B cell (primary cell): ENCODE data around the gene AREL1. TPM values are rescaled to one million over a fixed set of nuclear protein-coding genes. Genes with fewer than 3 reads are reported as not detected.

Experiments used
- ATAC-seq: fragments of 200-7000 bp; cut with Tn5 transposase; one replicate; pipeline ENCODE4 v1.10.0; 2021; ENCODE audit warnings: low read depth, mild to moderate bottlenecking, moderate number of reproducible peaks, moderate library complexity
- CTCF ChIA-PET: fragments of 350-600 bp; sonication (Branson Sonifier 250); formaldehyde crosslinking; loops from one replicate; lab custom pipeline; 2021; ENCODE audit warnings: antibody characterized with exemption, inconsistent platforms; lab: Charles Lee
- POLR2A ChIA-PET: fragments of 350-600 bp; sonication (Branson Sonifier 250); formaldehyde crosslinking; loops from one replicate; lab custom pipeline; 2021; ENCODE audit warnings: antibody characterized with exemption; lab: Charles Lee
- DNase-seq: peaks from one replicate; pipeline ENCODE4 v3.0.0; 2013
- H2AFZ ChIP-seq: 2 replicates; pipeline ENCODE4 v1.6.1; 2012; ENCODE audit warnings: mild to moderate bottlenecking, low read depth, low read length; ENCODE audit not compliant: insufficient read depth, poor library complexity, severe bottlenecking
- H3K27ac ChIP-seq, 2 donors: 1 replicate in 1 of 2; 2 replicates in 1 of 2; pipeline ENCODE4 v1.5.1; 2012 to 2013; ENCODE audit warnings: low read length in 2 of 2, mild to moderate bottlenecking in 2 of 2, moderate library complexity in 1 of 2
- H3K27me3 ChIP-seq, 4 experiments: fragments of 200-600 bp in 1 of 4; sonication (generic) in 1 of 4; replicated peaks in 1 of 4; 1 replicate in 2 of 4; 2 replicates in 2 of 4; pipeline versions ENCODE4 v1.6.1 to v1.7.0; 2013 to 2016; ENCODE audit warnings: low read length in 3 of 4, mild to moderate bottlenecking in 2 of 4, mixed read lengths in 1 of 4, moderate library complexity in 1 of 4; ENCODE audit not compliant: insufficient read depth in 4 of 4, control insufficient read depth in 3 of 4; ENCODE audit errors: control extremely low read depth in 1 of 4
- H3K36me3 ChIP-seq, 2 experiments: replicated peaks in 1 of 2; 1 replicate in 1 of 2; 2 replicates in 1 of 2; pipeline versions ENCODE4 v1.6.1 to v1.7.1; 2013; ENCODE audit warnings: low read length in 1 of 2; ENCODE audit not compliant: insufficient read depth in 2 of 2, control insufficient read depth in 1 of 2; ENCODE audit errors: control extremely low read depth in 1 of 2, extremely low read depth in 1 of 2
- H3K4me1 ChIP-seq, 2 donors: fragments of 200-600 bp in 1 of 2; sonication (generic) in 1 of 2; 1 replicate in 1 of 2; 2 replicates in 1 of 2; pipeline versions ENCODE4 v1.5.1 to v1.6.1; 2013 to 2017; ENCODE audit warnings: low read length in 2 of 2; ENCODE audit not compliant: control insufficient read depth in 2 of 2, insufficient read depth in 2 of 2
- H3K4me2 ChIP-seq: replicated peaks from 2 replicates; pipeline ENCODE3; 2012; ENCODE audit warnings: mild to moderate bottlenecking, low read depth, low read length; ENCODE audit not compliant: poor library complexity, severe bottlenecking
- H3K4me3 ChIP-seq, 5 experiments: fragments of 200-600 bp in 1 of 5; sonication (generic) in 1 of 5; 1 replicate in 3 of 5; 2 replicates in 2 of 5; pipeline versions ENCODE4 v1.5.1 to v1.7.0; 2011 to 2016; ENCODE audit warnings: low read length in 4 of 5, mild to moderate bottlenecking in 4 of 5, low read depth in 2 of 5, control low read depth in 1 of 5, moderate library complexity in 1 of 5; ENCODE audit not compliant: insufficient read depth in 1 of 5; ENCODE audit errors: control extremely low read depth in 1 of 5, extremely low read depth in 1 of 5
- H3K79me2 ChIP-seq: fragments of 200-600 bp; sonication (generic); one replicate; pipeline ENCODE4 v1.6.0; 2016; ENCODE audit warnings: low read length; ENCODE audit not compliant: control insufficient read depth, insufficient read depth
- H3K9ac ChIP-seq: fragments of 200-600 bp; sonication (generic); 2 replicates; pipeline ENCODE4 v1.6.1; 2017; ENCODE audit warnings: mild to moderate bottlenecking, low read length, moderate library complexity
- H3K9me3 ChIP-seq, 3 donors: one replicate each; pipeline versions ENCODE4 v1.6.1 to v1.7.1; 2013; ENCODE audit warnings: low read length in 2 of 3; ENCODE audit not compliant: control insufficient read depth in 2 of 3, insufficient read depth in 1 of 3; ENCODE audit errors: control extremely low read depth in 1 of 3
- H4K20me1 ChIP-seq: 2 replicates; pipeline ENCODE4 v1.6.0; 2012; ENCODE audit warnings: mild to moderate bottlenecking, low read length; ENCODE audit not compliant: insufficient read depth, control insufficient read depth, poor library complexity, severe bottlenecking
- H3K27ac Mint-ChIP-seq: one replicate; pipeline ENCODE4 v1.8.0; 2021; ENCODE audit warnings: mixed read lengths
- H3K27me3 Mint-ChIP-seq: one replicate; pipeline ENCODE4 v1.8.0; 2021; ENCODE audit warnings: mixed read lengths
- H3K4me1 Mint-ChIP-seq: one replicate; pipeline ENCODE4 v1.8.0; 2021; ENCODE audit warnings: mixed read lengths
- H3K4me3 Mint-ChIP-seq: one replicate; pipeline ENCODE4 v1.8.0; 2021; ENCODE audit warnings: mixed read lengths
- H3K9me3 Mint-ChIP-seq: one replicate; pipeline ENCODE4 v1.8.0; 2022; ENCODE audit warnings: mixed read lengths; ENCODE audit not compliant: insufficient read depth
- CTCF ChIP-seq: fragments of 200-600 bp; IDR thresholded peaks from one replicate; pipeline ENCODE4 v1.8.0; 2022; ENCODE audit warnings: antibody characterized with exemption, mild to moderate bottlenecking
- EZH2 ChIP-seq: IDR thresholded peaks from 2 replicates; pipeline ENCODE4 v1.6.1; 2012; ENCODE audit warnings: borderline replicate concordance, low read depth, mild to moderate bottlenecking, moderate library complexity, low read length; ENCODE audit not compliant: insufficient read depth, poor library complexity, severe bottlenecking
- WGBS: methylation state at CpG from one replicate; pipeline ENCODE4 v1.1.5; 2013; ENCODE audit warnings: missing lambda C conversion rate; ENCODE audit not compliant: insufficient coverage; 5-methylcytosine and 5-hydroxymethylcytosine counted together
- intact Hi-C: fragments of 100-400 bp; cut with micrococcal nuclease; formaldehyde crosslinking; loops from one replicate; pipeline ENCODE4 v1.10.0; 2022
- polyA plus RNA-seq: library from polyadenylated mRNA; depleted of rRNA; stranded (reverse); fragments of >200 nt; gene quantifications from 2 replicates; pipeline ENCODE4 v1.2.3, GENCODE V29; 2012
- total RNA-seq, 2 donors: library from RNA; stranded (reverse); fragments of 120-200 nt in 1 of 2; gene quantifications; 1 replicate in 1 of 2; 2 replicates in 1 of 2; pipeline versions ENCODE4 v1.2.3 to v1.2.4, GENCODE V29; 2013 to 2022

AREL1 gene
- total and polyA plus RNA-seq, 2 donors (not counting 1 experiment from before 2014, with no cell fraction given) = 19.2 to 39.4 TPM

GRCh38 chr14:74698465-74698864, 14.4 kb downstream of the AREL1 start:
- DNase-seq (no peak), ATAC-seq (no peak)
- Mint-ChIP-seq H3K4me1 (peaks cover 2% of the 10 kb centered on the region), H3K4me3 (no peak overlapping the region), H3K27me3 (no peaks in the 10 kb centered on the region), H3K27ac (no peak overlapping the region), H3K9me3 (peaks cover 5% of the 10 kb centered on the region)
- Histone ChIP-seq H3K36me3 (peaks cover 5 to 26% of the 10 kb centered on the region in 2 experiments), H4K20me1 (peaks cover 39% of the 10 kb centered on the region), H2AFZ (no peak overlapping the region), H3K27ac (no peak overlapping the region), H3K4me1 (no peaks in the 10 kb centered on the region), H3K27me3 (no peaks in the 10 kb centered on the region), H3K9ac (no peak overlapping the region), H3K4me3 (no peak overlapping the region), H3K4me2 (no peak overlapping the region), H3K79me2 (peaks cover 79% of the 10 kb centered on the region), H3K9me3 (peaks cover 0 to 9% (median 9%) of the 10 kb centered on the region in 3 donors)
- CTCF ChIA-PET = no interaction called here
- TF ChIP-seq CTCF = no peak
- TF ChIP-seq EZH2 = no peak
- POLR2A ChIA-PET = no interaction called here
- intact Hi-C loops = no loop called here
- whole genome bisulfite sequencing = 100% methylated on average over 2 of the region's 4 CpGs

- no peak for ATAC-seq
- no peak overlapping the region for H3K27ac Mint-ChIP-seq
- POLR2A ChIA-PET = no interaction called here
Observed at GRCh38 chr14:74697976-74698375, 14.9 kb downstream of the AREL1 start.

More at GRCh38 chr14:74697976-74698375, 14.9 kb downstream of the AREL1 start:
- CTCF ChIA-PET = no interaction called here
- Histone ChIP-seq H3K79me2 (peaks cover 78% of the 10 kb centered on the region), H3K4me2 (no peak overlapping the region), H3K9me3 (peaks cover 0 to 9% (median 9%) of the 10 kb centered on the region in 3 donors), H3K27me3 (no peaks in the 10 kb centered on the region), H3K9ac (no peak overlapping the region), H3K4me1 (no peaks in the 10 kb centered on the region), H2AFZ (no peak overlapping the region), H3K36me3 (peaks cover 5 to 26% of the 10 kb centered on the region in 2 experiments), H3K4me3 (no peak overlapping the region), H4K20me1 (peaks cover 39% of the 10 kb centered on the region), H3K27ac (no peak overlapping the region)
- intact Hi-C loops = no loop called here
- no peak for DNase-seq
- no peak for TF ChIP-seq CTCF
- H3K9me3 Mint-ChIP-seq = peaks cover 5% of the 10 kb centered on the region
- peaks cover 2% of the 10 kb centered on the region for H3K4me1 Mint-ChIP-seq
- WGBS = 100% methylated on average over 1 of the region's 2 CpGs
- H3K27me3 Mint-ChIP-seq = no peaks in the 10 kb centered on the region
- no peak overlapping the region for H3K4me3 Mint-ChIP-seq
